Esophagus mucosa (tissue), 1 donor: ENCODE results near the gene APBA1. TPM values are rescaled to one million over a fixed set of nuclear protein-coding genes. Genes with fewer than 3 reads are reported as not detected.
A peak's percentile ranks its signal among the peaks of the same experiment; 100 is the strongest.

Experiments used
- ATAC-seq: fragments of 200-7000 bp; cut with Tn5 transposase; one replicate; pipeline ENCODE4 v1.9.1; 2020
- total RNA-seq: library from RNA; stranded (reverse); gene quantifications from one replicate; pipeline ENCODE4 v1.2.4, GENCODE V29; 2023
- donor health status: DM: yes; HTN: yes; CAD: no.

Gene APBA1
- total RNA-seq: 0.76 TPM

- ATAC-seq: peak; percentile 58
Observed at GRCh38 chr9:69671879-69672595, at the start of gene APBA1. Gene APBA1, minus strand, starts transcription at chr9:69672371.

GRCh38 chr9:69719983-69720382 lies 47.8 kb upstream of the APBA1 start:
- ATAC-seq: no peak

- no peak for ATAC-seq
Observed at GRCh38 chr9:69719367-69719766, 47.2 kb upstream of the APBA1 start.

- ATAC-seq: no peak
Observed at GRCh38 chr9:69718218-69718617, 46.0 kb upstream of the APBA1 start.

DNA sequence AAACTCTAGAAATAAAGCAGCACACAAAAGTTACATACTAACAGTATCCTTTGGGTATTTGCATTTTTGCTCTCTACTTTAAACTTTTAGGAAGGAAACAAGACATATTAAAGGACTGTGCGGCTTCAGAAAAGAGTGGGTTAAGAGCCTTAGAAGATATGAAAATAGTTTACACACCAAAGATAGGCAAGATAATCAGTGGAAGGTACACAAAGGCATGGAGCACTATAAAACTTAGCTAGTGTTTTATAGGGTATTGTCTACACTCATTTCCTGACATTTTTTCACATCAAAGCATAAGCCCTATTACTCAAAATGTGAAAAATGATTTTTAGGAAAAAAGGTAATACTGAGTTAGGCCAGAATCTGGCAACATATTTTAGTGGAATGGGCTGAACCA lies 43.7 kb upstream of the APBA1 start:
- ATAC-seq: no peak

DNA sequence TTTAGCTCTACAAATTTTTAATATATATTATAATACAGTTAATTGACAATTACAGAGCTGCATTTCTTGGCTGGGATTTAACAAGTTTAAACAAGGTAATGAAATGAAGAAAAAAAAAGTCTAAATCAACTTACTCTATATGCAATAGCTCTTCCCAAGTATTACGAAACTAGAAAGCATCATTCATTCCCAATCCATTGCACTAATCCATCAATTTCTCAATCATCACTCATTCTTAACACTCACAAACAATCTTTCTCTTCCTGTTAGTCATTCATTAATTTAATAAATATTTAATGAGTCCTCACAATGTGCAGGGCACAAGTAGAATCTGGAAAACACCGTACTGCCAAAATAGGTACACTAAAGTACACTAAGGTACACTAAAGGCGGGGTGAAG lies 42.9 kb upstream of the APBA1 start:
- ATAC-seq: peak; percentile 86

DNA sequence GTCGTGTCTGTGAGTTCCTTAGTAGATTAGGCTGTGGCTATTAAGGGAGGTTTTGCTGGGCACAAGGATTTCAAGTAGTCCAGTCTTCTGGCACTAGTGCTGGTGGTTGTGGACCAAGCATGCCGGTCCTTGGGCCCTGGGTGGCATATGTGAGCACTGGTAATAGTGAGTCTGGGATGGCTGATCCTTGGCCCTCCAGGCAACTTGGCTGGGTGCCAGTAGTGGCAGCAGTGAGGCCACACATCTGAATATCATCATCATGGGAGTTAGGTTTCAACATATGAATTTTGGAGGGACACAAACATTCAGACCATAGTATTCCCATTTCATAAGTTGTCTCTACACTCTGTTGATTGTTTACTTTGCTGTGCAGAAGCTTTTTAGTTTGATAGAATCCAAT lies 25.3 kb upstream of the APBA1 start:
- no peak for ATAC-seq

DNA sequence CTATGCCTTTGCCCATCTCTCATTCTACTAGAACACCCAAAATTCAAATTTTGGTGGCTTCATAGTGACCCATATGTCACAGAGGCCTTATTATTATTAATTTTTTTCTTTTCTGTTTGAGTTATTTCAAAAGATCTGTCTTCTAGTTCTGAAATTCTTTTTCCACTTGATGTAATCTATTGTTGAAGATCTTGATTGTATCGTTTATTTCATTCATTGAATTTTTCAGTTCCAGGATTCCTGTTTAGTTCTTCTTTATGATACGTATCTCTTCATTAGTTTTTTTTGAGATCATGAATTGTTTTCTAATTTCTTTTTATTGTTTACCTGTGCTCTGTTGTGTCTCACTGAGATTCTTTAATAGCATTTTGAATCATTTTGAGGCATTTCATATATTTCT lies 24.6 kb upstream of the APBA1 start:
- ATAC-seq: no peak

GRCh38 chr9:69689991-69690538 lies 17.9 kb upstream of the APBA1 start:
- no peak for ATAC-seq

GRCh38 chr9:69683927-69684326 lies 11.8 kb upstream of the APBA1 start:
- ATAC-seq: no peak

- ATAC-seq: peak; percentile 87
Observed at GRCh38 chr9:69678843-69679538, 6.8 kb upstream of the APBA1 start.

DNA sequence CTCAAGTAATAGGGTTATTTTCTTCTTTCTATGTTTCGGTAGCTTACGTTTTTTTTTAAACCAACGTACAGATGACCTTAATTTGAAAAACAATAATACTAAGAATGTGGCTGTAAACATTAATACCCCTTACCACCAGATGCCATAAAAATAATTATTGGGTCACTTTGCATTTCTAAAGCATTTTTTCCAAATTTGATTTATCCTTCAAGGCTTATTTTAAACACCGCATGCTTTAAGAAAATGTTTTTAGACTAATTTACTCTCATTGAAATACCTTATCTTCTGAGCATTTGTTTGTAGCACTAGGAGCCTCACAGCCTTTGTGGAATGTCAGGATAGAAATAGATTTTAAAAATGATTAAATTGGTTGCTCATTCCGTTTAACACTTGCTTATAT lies 5.8 kb upstream of the APBA1 start:
- ATAC-seq: no peak

GRCh38 chr9:69675563-69675962 lies 3.4 kb upstream of the APBA1 start:
- ATAC-seq: no peak

DNA sequence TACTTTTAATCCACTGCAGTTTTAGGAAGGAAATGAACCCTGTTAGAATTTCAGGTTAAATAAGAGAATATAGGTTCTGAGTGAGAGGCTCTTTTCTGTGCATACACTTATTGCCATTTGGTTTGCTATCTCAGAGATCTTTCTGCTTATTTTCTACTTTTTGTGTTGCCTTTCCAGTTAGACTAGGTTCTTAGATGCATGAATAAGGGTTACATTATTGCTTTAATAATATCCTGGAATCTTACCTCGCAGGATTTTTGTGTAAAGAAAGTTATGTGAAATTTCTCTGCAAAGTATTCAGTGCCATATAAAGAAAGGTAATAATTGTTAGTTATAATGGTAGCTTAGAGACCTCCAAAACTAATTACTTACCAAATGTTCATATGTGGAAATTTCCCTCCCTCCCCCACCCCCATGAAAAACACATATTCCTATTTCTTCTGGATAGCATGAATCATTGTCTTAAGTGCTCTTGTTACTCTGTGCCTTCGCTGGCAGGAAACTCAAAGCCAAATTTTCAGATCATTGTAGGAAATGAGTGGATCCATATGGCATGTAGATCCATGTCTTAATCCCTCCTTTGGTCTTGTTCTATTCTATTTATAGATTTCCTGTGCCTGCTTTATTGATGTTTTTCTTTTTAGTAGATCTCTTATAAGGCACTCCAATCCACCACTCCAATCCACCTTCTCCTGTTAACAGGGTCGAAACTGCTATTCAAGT lies 2.7 kb upstream of the APBA1 start:
- no peak for ATAC-seq

DNA sequence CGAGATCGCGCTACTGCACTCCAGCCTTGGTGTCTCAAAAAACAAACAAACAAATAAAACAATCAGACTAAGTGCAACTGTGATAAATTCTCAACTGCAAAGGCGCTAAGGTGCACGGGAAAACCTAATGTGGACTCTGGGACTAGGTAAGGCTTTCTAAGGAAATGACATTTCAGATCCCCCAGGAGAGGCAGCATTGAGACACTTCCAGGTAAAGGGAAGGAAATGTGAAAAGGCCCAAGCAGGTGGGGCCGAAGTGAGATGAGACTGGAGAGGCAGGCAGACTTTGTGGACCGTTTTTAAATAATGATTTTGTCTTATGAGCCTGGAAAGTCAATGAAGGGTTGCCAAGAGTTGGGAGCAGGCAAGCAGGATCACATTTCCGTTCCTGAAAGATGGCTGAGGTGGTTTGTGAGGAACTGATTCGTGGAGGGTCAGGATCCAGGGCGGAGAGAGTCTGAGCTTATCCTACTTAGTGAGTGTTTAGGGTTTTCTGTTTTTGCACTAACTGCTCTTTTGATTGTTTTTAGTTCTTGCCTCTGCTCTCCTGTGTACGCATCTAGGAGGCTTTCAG lies 2.0 kb upstream of the APBA1 start:
- no peak for ATAC-seq

- ATAC-seq: no peak
Observed at GRCh38 chr9:69673311-69673640, 1.1 kb upstream of the APBA1 start.

- peak; percentile 86 for ATAC-seq
Observed at GRCh38 chr9:69672596-69673310, 582 bp upstream of the APBA1 start.

- ATAC-seq: no peak
Observed at GRCh38 chr9:69671311-69671878, 776 bp downstream of the APBA1 start.

DNA sequence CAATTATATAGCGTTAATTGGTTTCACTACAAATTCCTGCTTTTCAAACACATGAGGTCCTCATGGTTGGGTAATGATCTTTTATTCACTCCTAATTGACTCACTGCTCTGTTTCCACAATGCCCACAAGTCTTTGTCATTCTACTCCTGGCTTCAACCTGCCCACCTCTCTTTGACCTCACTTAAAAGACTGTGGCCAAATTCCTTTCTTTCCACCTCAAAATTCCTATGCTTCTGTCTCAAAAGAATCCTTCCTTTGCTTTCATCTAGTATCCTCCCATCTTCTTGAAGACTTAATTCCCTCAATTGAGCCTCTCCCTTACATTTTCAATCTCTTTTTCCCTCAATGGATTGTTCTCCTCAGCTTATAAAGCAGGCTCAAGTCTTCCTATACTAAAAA lies 4.9 kb downstream of the APBA1 start:
- no peak for ATAC-seq

DNA sequence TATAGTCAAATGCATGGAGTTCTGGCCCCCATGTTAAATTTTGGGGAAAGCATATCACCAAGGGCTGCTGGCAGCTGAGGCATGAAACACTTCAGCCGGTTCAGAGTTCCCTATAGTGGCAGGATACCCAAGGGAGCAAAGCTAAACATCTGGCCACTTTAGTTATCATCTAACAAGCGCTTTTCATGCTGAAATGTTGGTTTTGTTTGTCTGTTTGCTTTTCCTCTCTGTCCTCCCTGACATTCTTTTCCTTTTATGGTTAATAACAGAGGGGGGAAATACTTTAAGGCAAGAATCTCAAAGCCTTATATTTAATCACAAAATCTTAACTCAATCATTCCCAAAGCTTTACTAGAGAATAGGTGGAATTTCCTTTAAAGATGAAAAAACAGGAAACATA lies 11.9 kb downstream of the APBA1 start:
- no peak for ATAC-seq

GRCh38 chr9:69658987-69659675 lies 13.0 kb downstream of the APBA1 start:
- ATAC-seq: no peak

- no peak for ATAC-seq
Observed at GRCh38 chr9:69657269-69657668, 14.9 kb downstream of the APBA1 start.
